Forelimb muscle (tissue), 1 donor: ENCODE data around the gene OTOA. TPM values are rescaled to one million over a fixed set of nuclear protein-coding genes. Genes with fewer than 3 reads are reported as not detected.
"Not testable (repeated sequence)": the region's sequence is repeated elsewhere in the genome, so short reads cannot be mapped to it uniquely, and the experiment has no call there.

Source experiments
- DNase-seq: peaks from one replicate; pipeline ENCODE4 v3.0.0-alpha.2; 2013; ENCODE audit warnings: low read depth
- polyA plus RNA-seq: library from polyadenylated mRNA; unstranded; fragments of 120-200 nt; gene quantifications from one replicate; pipeline ENCODE4 v1.2.1, GENCODE V29; 2013; ENCODE audit not compliant: insufficient read length

The OTOA gene
- polyA plus RNA-seq, 1 donor = 0.06 TPM

GRCh38 chr16:21641916-21642315 lies 21.9 kb upstream of the OTOA start:
- DNase-seq = no peak

GRCh38 chr16:21642861-21643260 lies 20.9 kb upstream of the OTOA start:
- no peak for DNase-seq

GRCh38 chr16:21643785-21644184 lies 20.0 kb upstream of the OTOA start:
- no peak for DNase-seq

- no peak for DNase-seq
These were observed 19.1 kb upstream of the OTOA start for GRCh38 chr16:21644674-21645073.

GRCh38 chr16:21645261-21645721 lies 18.5 kb upstream of the OTOA start:
- no peak for DNase-seq

- no peak for DNase-seq
These were observed 17.7 kb upstream of the OTOA start for GRCh38 chr16:21646091-21646490.

GRCh38 chr16:21646721-21647561 lies 16.8 kb upstream of the OTOA start:
- DNase-seq = no peak

- no peak for DNase-seq
These were observed 16.1 kb upstream of the OTOA start for GRCh38 chr16:21647562-21648164.

- not testable (repeated sequence) for DNase-seq
These were observed 13.9 kb upstream of the OTOA start for GRCh38 chr16:21649826-21650406.

GRCh38 chr16:21650521-21650920 lies 13.2 kb upstream of the OTOA start:
- DNase-seq = no peak

- no peak for DNase-seq
These were observed 12.3 kb upstream of the OTOA start for GRCh38 chr16:21651515-21651914.

- no peak for DNase-seq
These were observed 11.3 kb upstream of the OTOA start, which contains the start of gene IGSF6 for GRCh38 chr16:21652453-21652852. Gene IGSF6, minus strand, starts transcription at chr16:21652608. Its CDS starts 10 bp downstream, at chr16:21652598.

GRCh38 chr16:21653571-21653970 lies 10.2 kb upstream of the OTOA start:
- DNase-seq = no peak

- no peak for DNase-seq
These were observed 9.3 kb upstream of the OTOA start for GRCh38 chr16:21654466-21654865.

GRCh38 chr16:21654881-21655280 lies 8.9 kb upstream of the OTOA start:
- DNase-seq = no peak

- DNase-seq = no peak
These were observed 6.7 kb upstream of the OTOA start for GRCh38 chr16:21656795-21657768.

GRCh38 chr16:21659124-21659523 lies 4.6 kb upstream of the OTOA start:
- no peak for DNase-seq

- no peak for DNase-seq
These were observed 1.2 kb downstream of the OTOA start for GRCh38 chr16:21664801-21665492.

GRCh38 chr16:21666772-21667171 lies 3.0 kb downstream of the OTOA start:
- DNase-seq = no peak

- DNase-seq = no peak
These were observed 3.8 kb downstream of the OTOA start for GRCh38 chr16:21667575-21667974.

GRCh38 chr16:21673469-21673868 lies 9.7 kb downstream of the OTOA start:
- no peak for DNase-seq
